ENCODE results near the gene TIMM44.

Gene TIMM44

GRCh38 chr19:7883105-7883504 is 60.4 kb downstream of the TIMM44 start:
- DNase-seq (ENCODE audit: insufficient read length, low spot score) (no peak), FAIRE-seq (no peak)

- DNase-seq (ENCODE audit: insufficient read length, low spot score) (no peak), FAIRE-seq (no peak)
Observed at GRCh38 chr19:7881910-7882309, 61.6 kb downstream of the TIMM44 start.

- peak; percentile 49 for FAIRE-seq
- DNase-seq (ENCODE audit: insufficient read length, low spot score) = no peak
Observed at GRCh38 chr19:7879836-7880235, 63.6 kb downstream of the TIMM44 start.

GRCh38 chr19:7879111-7879807 is 64.2 kb downstream of the TIMM44 start:
- FAIRE-seq (no peak), DNase-seq (ENCODE audit: insufficient read length, low spot score) (no peak)

- FAIRE-seq = no peak
- no peak for DNase-seq (ENCODE audit: insufficient read length, low spot score)
Observed at GRCh38 chr19:7877249-7877836, 66.1 kb downstream of the TIMM44 start.

All from HTR-8/SVneo (cell line).